ENCODE results near the gene HMGCL.
A peak's percentile ranks its signal among the peaks of the same experiment; 100 is the strongest.

HMGCL gene

GRCh38 chr1:23793861-23794731 is 31.1 kb downstream of the HMGCL start:
- Mint-ChIP-seq H3K9me3 (no peaks in the 10 kb centered on the region), H3K27ac (no peak overlapping the region), H3K27me3 (ENCODE audit: low read depth) (no peaks in the 10 kb centered on the region), H3K4me1 (peaks cover 23% of the 10 kb centered on the region), H3K36me3 (ENCODE audit: low read depth) (peaks cover 8% of the 10 kb centered on the region), H3K4me3 (peak overlapping the region; percentile 21 to 66 (median 41))
- no peak for TF ChIP-seq CTCF (IDR thresholded peaks at IDR 0.05; ENCODE audit: unreplicated experiment in 3 of 3)

- H3K27ac Mint-ChIP-seq = no peak overlapping the region
- peaks cover 9% of the 10 kb centered on the region for H3K36me3 Mint-ChIP-seq (ENCODE audit: low read depth)
- TF ChIP-seq CTCF (IDR thresholded peaks at IDR 0.05; ENCODE audit: unreplicated experiment in 3 of 3) = no peak
- no peaks in the 10 kb centered on the region for H3K9me3 Mint-ChIP-seq
- no peaks in the 10 kb centered on the region for H3K27me3 Mint-ChIP-seq (ENCODE audit: low read depth)
- peaks cover 23% of the 10 kb centered on the region for H3K4me1 Mint-ChIP-seq
- peak overlapping the region; percentile 66 to 99 (median 97) for H3K4me3 Mint-ChIP-seq
These were observed 32.0 kb downstream of the HMGCL start for GRCh38 chr1:23793018-23793781.

GRCh38 chr1:23792151-23792945 is 32.9 kb downstream of the HMGCL start:
- Mint-ChIP-seq H3K27me3 (ENCODE audit: low read depth) (no peaks in the 10 kb centered on the region), H3K36me3 (ENCODE audit: low read depth) (peaks cover 14% of the 10 kb centered on the region), H3K4me1 (peaks cover 23% of the 10 kb centered on the region), H3K27ac (peak overlapping the region; percentile 77 to 91 (median 78)), H3K4me3 (peak overlapping the region; percentile 97 to 99 (median 99)), H3K9me3 (no peaks in the 10 kb centered on the region)
- no peak for TF ChIP-seq CTCF (IDR thresholded peaks at IDR 0.05; ENCODE audit: unreplicated experiment in 3 of 3)

- H3K4me3 Mint-ChIP-seq = peak overlapping the region; percentile 97 to 99 (median 99)
- no peaks in the 10 kb centered on the region for H3K9me3 Mint-ChIP-seq
- H3K27ac Mint-ChIP-seq = peak overlapping the region; percentile 77 to 91 (median 78)
- H3K27me3 Mint-ChIP-seq (ENCODE audit: low read depth) = no peaks in the 10 kb centered on the region
- no peak for TF ChIP-seq CTCF (IDR thresholded peaks at IDR 0.05; ENCODE audit: unreplicated experiment in 3 of 3)
- H3K4me1 Mint-ChIP-seq = peaks cover 23% of the 10 kb centered on the region
- H3K36me3 Mint-ChIP-seq (ENCODE audit: low read depth) = peaks cover 22% of the 10 kb centered on the region
These were observed 33.6 kb downstream of the HMGCL start for GRCh38 chr1:23791516-23792047.

GRCh38 chr1:23790696-23791515 is 34.3 kb downstream of the HMGCL start, which contains the start of gene LYPLA2:
Gene LYPLA2 (plus strand): TSS chr1:23791145. CDS start chr1:23792683, 1,538 bp downstream.
- no peak for TF ChIP-seq CTCF (IDR thresholded peaks at IDR 0.05; ENCODE audit: unreplicated experiment in 3 of 3)
- peak within 1 kb of the TSS; percentile 97 to 99 (median 99) for H3K4me3 Mint-ChIP-seq
- no peaks in the 10 kb centered on the region for H3K9me3 Mint-ChIP-seq
- peak within 1 kb of the TSS; percentile 77 to 91 (median 78) for H3K27ac Mint-ChIP-seq
- peaks cover 28% of the 10 kb centered on the region for H3K36me3 Mint-ChIP-seq (ENCODE audit: low read depth)
- no peaks in the 10 kb centered on the region for H3K27me3 Mint-ChIP-seq (ENCODE audit: low read depth)
- H3K4me1 Mint-ChIP-seq = peaks cover 23% of the 10 kb centered on the region
